Measurements from ENCODE around the gene TBC1D23. TPM values are rescaled to one million over a fixed set of nuclear protein-coding genes. Genes with fewer than 3 reads are reported as not detected.

TBC1D23 gene
- total and polyA plus RNA-seq, 2 experiments from 2014 or later, result 22.4 to 34.4 TPM

- H3K36me3 Mint-ChIP-seq (ENCODE audit: low read depth), result no peaks in the 10 kb centered on the region
- no peak overlapping the region for H3K4me3 ChIP-seq
- H3K27me3 Mint-ChIP-seq (ENCODE audit: insufficient read depth, low read depth, poor library complexity), result peaks cover 1% of the 10 kb centered on the region
- no peaks in the 10 kb centered on the region for H3F3A ChIP-seq (replicated peaks; ENCODE audit: low read depth)
- H4K20me1 ChIP-seq (replicated peaks; ENCODE audit: insufficient read depth), result no peaks in the 10 kb centered on the region
- H3K9me2 ChIP-seq (ENCODE audit: insufficient read depth), result no peaks in the 10 kb centered on the region
- no peak overlapping the region for H3K27ac Mint-ChIP-seq
- TF ChIP-seq CTCF (conservative IDR thresholded peaks at IDR 0.05; ENCODE audit: low read depth in 2 of 2), result peak; percentile 66 to 79
- no peak for TF ChIP-seq ZNF462 (CRISPR knock-in tag; IDR thresholded peaks at IDR 0.05)
- H3K4me3 Mint-ChIP-seq, result no peak overlapping the region
- H3K27ac ChIP-seq (ENCODE audit: low read depth), result no peak overlapping the region
- H3K4me1 Mint-ChIP-seq, result peaks cover 4% of the 10 kb centered on the region
- DNase-seq (ENCODE audit: low spot score), result peak; percentile 77
- ATAC-seq, result no peak; the same call in 2 of the 3 replicates
- no peaks in the 10 kb centered on the region for H3K9me3 Mint-ChIP-seq
- no peaks in the 10 kb centered on the region for H3K27me3 ChIP-seq (ENCODE audit: insufficient read depth)
- no peaks in the 10 kb centered on the region for H3K79me2 ChIP-seq (replicated peaks; ENCODE audit: insufficient read depth)
- no peak overlapping the region for H3K4me2 ChIP-seq
- no peak overlapping the region for H2AFZ ChIP-seq
- H3K4me1 ChIP-seq (ENCODE audit: insufficient read depth), result 0 out of 2 replicates have a peak, but pooled peaks cover 3% of the 10 kb centered on the region
- H3K36me3 ChIP-seq (ENCODE audit: insufficient read depth), result no peaks in the 10 kb centered on the region
Measured at GRCh38 chr3:100316641-100317069, 55.9 kb downstream of the TBC1D23 start.

GRCh38 chr3:100317912-100318311, 57.1 kb downstream of the TBC1D23 start:
- no peaks in the 10 kb centered on the region for H3K36me3 ChIP-seq (ENCODE audit: insufficient read depth)
- TF ChIP-seq REST (IDR thresholded peaks at IDR 0.05; ENCODE audit: unreplicated experiment) (no peak), ZNF114 (CRISPR knock-in tag; IDR thresholded peaks at IDR 0.05) (no peak), POLR2AphosphoS5 (IDR thresholded peaks at IDR 0.05; ENCODE audit: low read depth) (no peak)

More at GRCh38 chr3:100317912-100318311, 57.1 kb downstream of the TBC1D23 start:
- DNase-seq (ENCODE audit: low spot score) (no peak), ATAC-seq (no peak)
- no peaks in the 10 kb centered on the region for H3K9me2 ChIP-seq (ENCODE audit: insufficient read depth)
- no peaks in the 10 kb centered on the region for H3K79me2 ChIP-seq (replicated peaks; ENCODE audit: insufficient read depth)
- H2AFZ ChIP-seq, result no peak overlapping the region
- no peak overlapping the region for H3K4me3 ChIP-seq
- H3K27ac ChIP-seq (ENCODE audit: low read depth), result no peak overlapping the region
- no peaks in the 10 kb centered on the region for H3K4me1 Mint-ChIP-seq
- no peaks in the 10 kb centered on the region for H3K9me3 Mint-ChIP-seq
- H3F3A ChIP-seq (replicated peaks; ENCODE audit: low read depth), result no peaks in the 10 kb centered on the region
- H3K4me2 ChIP-seq, result no peak overlapping the region
- no peaks in the 10 kb centered on the region for H3K27me3 ChIP-seq (ENCODE audit: insufficient read depth)
- no peak overlapping the region for H3K4me3 Mint-ChIP-seq
- H3K4me1 ChIP-seq (ENCODE audit: insufficient read depth), result no peaks in the 10 kb centered on the region
- H3K27me3 Mint-ChIP-seq (ENCODE audit: insufficient read depth, low read depth, poor library complexity), result peaks cover 1% of the 10 kb centered on the region
- H4K20me1 ChIP-seq (replicated peaks; ENCODE audit: insufficient read depth), result no peaks in the 10 kb centered on the region
- H3K27ac Mint-ChIP-seq, result no peak overlapping the region
- no peaks in the 10 kb centered on the region for H3K36me3 Mint-ChIP-seq (ENCODE audit: low read depth)

All from GM23338 (cell line).